LNCAP (cell line): ENCODE measurements around the gene CLIP1.

Experiments used
- CTCF ChIP-seq: fragments of 450-650 bp; IDR thresholded peaks from 2 replicates; pipeline ENCODE4 v1.5.1; 2017; ENCODE audit warnings: mild to moderate bottlenecking

Gene CLIP1

GRCh38 chr12:122225683-122226365 is 196.6 kb downstream of the CLIP1 start, which contains the start of gene DIABLO:
Gene DIABLO, minus strand, starts transcription at chr12:122226052. Its CDS starts 38 bp downstream, at chr12:122226014.
- TF ChIP-seq CTCF, result no peak
